GM23338 (cell line): ENCODE results near the gene KIF27. TPM values are rescaled to one million over a fixed set of nuclear protein-coding genes. Genes with fewer than 3 reads are reported as not detected.

Experiments
- ATAC-seq: fragments of 200-7000 bp; cut with Tn5 transposase; 3 replicates; pipeline ENCODE4 v1.9.1; 2020
- DNase-seq: peaks from one replicate; pipeline ENCODE4 v3.0.0-alpha.2; 2015; ENCODE audit warnings: low spot score
- H2AFZ ChIP-seq: fragments of 200-600 bp; sonication (generic); 2 replicates; pipeline ENCODE4 v1.8.0; 2016; ENCODE audit warnings: antibody characterized with exemption, mild to moderate bottlenecking, moderate library complexity
- H3F3A ChIP-seq: fragments of 200-600 bp; sonication (generic); replicated peaks from 2 replicates; pipeline ENCODE4 v1.8.0; 2017; ENCODE audit warnings: antibody characterized with exemption, mixed run types, low read depth
- H3K27ac ChIP-seq: fragments of 200-600 bp; sonication (generic); 2 replicates; pipeline ENCODE4 v1.6.1; 2016; ENCODE audit warnings: low read depth
- H3K27me3 ChIP-seq: fragments of 200-600 bp; sonication (generic); 2 replicates; pipeline ENCODE4 v1.8.0; 2016; ENCODE audit warnings: mild to moderate bottlenecking, mixed run types, moderate library complexity; ENCODE audit not compliant: insufficient read depth
- H3K36me3 ChIP-seq: fragments of 200-600 bp; sonication (generic); 2 replicates; pipeline ENCODE4 v1.8.0; 2016; ENCODE audit warnings: mild to moderate bottlenecking; ENCODE audit not compliant: insufficient read depth
- H3K4me1 ChIP-seq: fragments of 200-600 bp; sonication (generic); 2 replicates; pipeline ENCODE4 v1.8.0; 2016; ENCODE audit warnings: mild to moderate bottlenecking, moderate library complexity; ENCODE audit not compliant: insufficient read depth
- H3K4me2 ChIP-seq: fragments of 200-600 bp; sonication (generic); 2 replicates; pipeline ENCODE4 v1.7.1; 2017; ENCODE audit warnings: mixed run types
- H3K4me3 ChIP-seq: fragments of 200-600 bp; sonication (generic); 2 replicates; pipeline ENCODE4 v1.6.1; 2016; ENCODE audit warnings: mixed run types
- H3K79me2 ChIP-seq: fragments of 200-600 bp; sonication (generic); replicated peaks from 2 replicates; pipeline ENCODE4 v1.8.0; 2017; ENCODE audit warnings: mild to moderate bottlenecking; ENCODE audit not compliant: insufficient read depth
- H3K9me2 ChIP-seq: fragments of 200-600 bp; sonication (generic); 2 replicates; pipeline ENCODE4 v1.8.0; 2017; ENCODE audit not compliant: insufficient read depth
- H4K20me1 ChIP-seq: fragments of 200-600 bp; sonication (generic); replicated peaks from 2 replicates; pipeline ENCODE4 v1.8.0; 2017; ENCODE audit warnings: mild to moderate bottlenecking; ENCODE audit not compliant: insufficient read depth
- H3K27ac Mint-ChIP-seq: 2 replicates; pipeline ENCODE4 v1.8.0; 2020; ENCODE audit warnings: inconsistent platforms, mild to moderate bottlenecking, moderate library complexity, mixed read lengths
- H3K27me3 Mint-ChIP-seq: 3 replicates; pipeline ENCODE4 v1.8.0; 2022; ENCODE audit warnings: low read depth, mild to moderate bottlenecking, moderate library complexity, mixed read lengths, inconsistent platforms; ENCODE audit not compliant: insufficient read depth, poor library complexity
- H3K36me3 Mint-ChIP-seq: 3 replicates; pipeline ENCODE4 v1.8.0; 2021; ENCODE audit warnings: low read depth, mild to moderate bottlenecking, inconsistent platforms, moderate library complexity, mixed read lengths
- H3K4me1 Mint-ChIP-seq: 3 replicates; pipeline ENCODE4 v1.8.0; 2020; ENCODE audit warnings: mild to moderate bottlenecking, inconsistent platforms, mixed read lengths
- H3K4me3 Mint-ChIP-seq: 3 replicates; pipeline ENCODE4 v1.8.0; 2021; ENCODE audit warnings: moderate library complexity, mild to moderate bottlenecking, inconsistent platforms, mixed read lengths
- H3K9me3 Mint-ChIP-seq: 3 replicates; pipeline ENCODE4 v1.8.0; 2020; ENCODE audit warnings: moderate library complexity, mild to moderate bottlenecking, inconsistent platforms, mixed read lengths
- ETS1 ChIP-seq: IDR thresholded peaks from 2 replicates; pipeline ENCODE4 v1.6.1; 2016; ENCODE audit warnings: antibody characterized with exemption
- EZH2 ChIP-seq: fragments of 200-600 bp; sonication (generic); IDR thresholded peaks from one replicate; pipeline ENCODE4 v1.8.0; 2017; ENCODE audit warnings: antibody characterized with exemption, mild to moderate bottlenecking, low read depth; ENCODE audit not compliant: unreplicated experiment
- EZH2phosphoT487 ChIP-seq: fragments of 200-600 bp; sonication (generic); IDR thresholded peaks from one replicate; pipeline ENCODE4 v1.8.1; 2018; ENCODE audit warnings: antibody characterized with exemption; ENCODE audit not compliant: unreplicated experiment
- JUNB ChIP-seq: IDR thresholded peaks from one replicate; pipeline ENCODE4 v1.6.1; 2016; ENCODE audit warnings: antibody characterized with exemption; ENCODE audit not compliant: unreplicated experiment
- POLR2AphosphoS5 ChIP-seq: IDR thresholded peaks from 2 replicates; pipeline ENCODE4 v1.6.1; 2016; ENCODE audit warnings: antibody characterized with exemption, low read depth
- STAT1 ChIP-seq: IDR thresholded peaks from one replicate; pipeline ENCODE4 v1.6.1; 2016; ENCODE audit warnings: antibody characterized with exemption; ENCODE audit not compliant: unreplicated experiment
- ZNF331 ChIP-seq: fragments of 250-450 bp; sonication (Bioruptor Pico); IDR thresholded peaks from 2 replicates; pipeline ENCODE4 v1.5.0; 2020; ENCODE audit warnings: low read depth, mild to moderate bottlenecking, moderate library complexity
- polyA plus RNA-seq: library from polyadenylated mRNA; unstranded; fragments of >200 nt; fragmentation: Nextera tagmentation; extraction: Ambion mirVana; gene quantifications from 2 replicates; pipeline ENCODE4 v1.2.1, GENCODE V29; 2016
- total RNA-seq: library from RNA; depleted of rRNA; stranded (reverse); fragments of >200 nt; shearing (Covaris generic); gene quantifications from 2 replicates; pipeline ENCODE4 v1.2.3, GENCODE V29; 2014
- TF ChIP-seq, protein P1 (sequence below): IDR thresholded peaks from one replicate; pipeline ENCODE4 v1.6.1; 2018; ENCODE audit warnings: antibody characterized with exemption; ENCODE audit not compliant: unreplicated experiment
- TF ChIP-seq, protein P2 (sequence below): fragments of 250-450 bp; sonication (Bioruptor Pico); IDR thresholded peaks from 2 replicates; pipeline ENCODE4 v1.5.0; 2020; ENCODE audit warnings: mild to moderate bottlenecking, moderate library complexity

Gene KIF27
- total and polyA plus RNA-seq, 2 experiments from 2014 or later, result 3.3 to 8.2 TPM

- TF ChIP-seq ETS1 (no peak), STAT1 (no peak), POLR2AphosphoS5 (no peak), EZH2 (no peak), JUNB (no peak), EZH2phosphoT487 (no peak), ZNF331 (CRISPR knock-in tag) (no peak)
- TF ChIP-seq, protein P1, sequence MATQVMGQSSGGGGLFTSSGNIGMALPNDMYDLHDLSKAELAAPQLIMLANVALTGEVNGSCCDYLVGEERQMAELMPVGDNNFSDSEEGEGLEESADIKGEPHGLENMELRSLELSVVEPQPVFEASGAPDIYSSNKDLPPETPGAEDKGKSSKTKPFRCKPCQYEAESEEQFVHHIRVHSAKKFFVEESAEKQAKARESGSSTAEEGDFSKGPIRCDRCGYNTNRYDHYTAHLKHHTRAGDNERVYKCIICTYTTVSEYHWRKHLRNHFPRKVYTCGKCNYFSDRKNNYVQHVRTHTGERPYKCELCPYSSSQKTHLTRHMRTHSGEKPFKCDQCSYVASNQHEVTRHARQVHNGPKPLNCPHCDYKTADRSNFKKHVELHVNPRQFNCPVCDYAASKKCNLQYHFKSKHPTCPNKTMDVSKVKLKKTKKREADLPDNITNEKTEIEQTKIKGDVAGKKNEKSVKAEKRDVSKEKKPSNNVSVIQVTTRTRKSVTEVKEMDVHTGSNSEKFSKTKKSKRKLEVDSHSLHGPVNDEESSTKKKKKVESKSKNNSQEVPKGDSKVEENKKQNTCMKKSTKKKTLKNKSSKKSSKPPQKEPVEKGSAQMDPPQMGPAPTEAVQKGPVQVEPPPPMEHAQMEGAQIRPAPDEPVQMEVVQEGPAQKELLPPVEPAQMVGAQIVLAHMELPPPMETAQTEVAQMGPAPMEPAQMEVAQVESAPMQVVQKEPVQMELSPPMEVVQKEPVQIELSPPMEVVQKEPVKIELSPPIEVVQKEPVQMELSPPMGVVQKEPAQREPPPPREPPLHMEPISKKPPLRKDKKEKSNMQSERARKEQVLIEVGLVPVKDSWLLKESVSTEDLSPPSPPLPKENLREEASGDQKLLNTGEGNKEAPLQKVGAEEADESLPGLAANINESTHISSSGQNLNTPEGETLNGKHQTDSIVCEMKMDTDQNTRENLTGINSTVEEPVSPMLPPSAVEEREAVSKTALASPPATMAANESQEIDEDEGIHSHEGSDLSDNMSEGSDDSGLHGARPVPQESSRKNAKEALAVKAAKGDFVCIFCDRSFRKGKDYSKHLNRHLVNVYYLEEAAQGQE, result no peak
Observed at GRCh38 chr9:83960991-83961390, 39.8 kb upstream of the KIF27 start (continued).

GRCh38 chr9:83959061-83959460 is 37.8 kb upstream of the KIF27 start:
- Mint-ChIP-seq H3K4me3 (no peak overlapping the region), H3K36me3 (peaks cover 7% of the 10 kb centered on the region; the same call in 1 of the 3 replicates), H3K27ac (no peak overlapping the region), H3K4me1 (peaks cover 8% of the 10 kb centered on the region; the same call in 2 of the 3 replicates), H3K27me3 (peaks cover 11% of the 10 kb centered on the region), H3K9me3 (no peaks in the 10 kb centered on the region)
- Histone ChIP-seq H3F3A (no peaks in the 10 kb centered on the region), H3K4me2 (no peak overlapping the region), H3K4me1 (no peaks in the 10 kb centered on the region; the same call in 1 of the 2 replicates), H3K4me3 (no peak overlapping the region), H3K79me2 (no peaks in the 10 kb centered on the region), H3K27ac (no peak overlapping the region), H3K27me3 (no peaks in the 10 kb centered on the region), H2AFZ (no peak overlapping the region; the same call in 1 of the 2 replicates), H4K20me1 (no peaks in the 10 kb centered on the region), H3K36me3 (no peaks in the 10 kb centered on the region), H3K9me2 (no peaks in the 10 kb centered on the region)
- peak; percentile 34 for DNase-seq
- no peak for ATAC-seq
- TF ChIP-seq, protein P2, sequence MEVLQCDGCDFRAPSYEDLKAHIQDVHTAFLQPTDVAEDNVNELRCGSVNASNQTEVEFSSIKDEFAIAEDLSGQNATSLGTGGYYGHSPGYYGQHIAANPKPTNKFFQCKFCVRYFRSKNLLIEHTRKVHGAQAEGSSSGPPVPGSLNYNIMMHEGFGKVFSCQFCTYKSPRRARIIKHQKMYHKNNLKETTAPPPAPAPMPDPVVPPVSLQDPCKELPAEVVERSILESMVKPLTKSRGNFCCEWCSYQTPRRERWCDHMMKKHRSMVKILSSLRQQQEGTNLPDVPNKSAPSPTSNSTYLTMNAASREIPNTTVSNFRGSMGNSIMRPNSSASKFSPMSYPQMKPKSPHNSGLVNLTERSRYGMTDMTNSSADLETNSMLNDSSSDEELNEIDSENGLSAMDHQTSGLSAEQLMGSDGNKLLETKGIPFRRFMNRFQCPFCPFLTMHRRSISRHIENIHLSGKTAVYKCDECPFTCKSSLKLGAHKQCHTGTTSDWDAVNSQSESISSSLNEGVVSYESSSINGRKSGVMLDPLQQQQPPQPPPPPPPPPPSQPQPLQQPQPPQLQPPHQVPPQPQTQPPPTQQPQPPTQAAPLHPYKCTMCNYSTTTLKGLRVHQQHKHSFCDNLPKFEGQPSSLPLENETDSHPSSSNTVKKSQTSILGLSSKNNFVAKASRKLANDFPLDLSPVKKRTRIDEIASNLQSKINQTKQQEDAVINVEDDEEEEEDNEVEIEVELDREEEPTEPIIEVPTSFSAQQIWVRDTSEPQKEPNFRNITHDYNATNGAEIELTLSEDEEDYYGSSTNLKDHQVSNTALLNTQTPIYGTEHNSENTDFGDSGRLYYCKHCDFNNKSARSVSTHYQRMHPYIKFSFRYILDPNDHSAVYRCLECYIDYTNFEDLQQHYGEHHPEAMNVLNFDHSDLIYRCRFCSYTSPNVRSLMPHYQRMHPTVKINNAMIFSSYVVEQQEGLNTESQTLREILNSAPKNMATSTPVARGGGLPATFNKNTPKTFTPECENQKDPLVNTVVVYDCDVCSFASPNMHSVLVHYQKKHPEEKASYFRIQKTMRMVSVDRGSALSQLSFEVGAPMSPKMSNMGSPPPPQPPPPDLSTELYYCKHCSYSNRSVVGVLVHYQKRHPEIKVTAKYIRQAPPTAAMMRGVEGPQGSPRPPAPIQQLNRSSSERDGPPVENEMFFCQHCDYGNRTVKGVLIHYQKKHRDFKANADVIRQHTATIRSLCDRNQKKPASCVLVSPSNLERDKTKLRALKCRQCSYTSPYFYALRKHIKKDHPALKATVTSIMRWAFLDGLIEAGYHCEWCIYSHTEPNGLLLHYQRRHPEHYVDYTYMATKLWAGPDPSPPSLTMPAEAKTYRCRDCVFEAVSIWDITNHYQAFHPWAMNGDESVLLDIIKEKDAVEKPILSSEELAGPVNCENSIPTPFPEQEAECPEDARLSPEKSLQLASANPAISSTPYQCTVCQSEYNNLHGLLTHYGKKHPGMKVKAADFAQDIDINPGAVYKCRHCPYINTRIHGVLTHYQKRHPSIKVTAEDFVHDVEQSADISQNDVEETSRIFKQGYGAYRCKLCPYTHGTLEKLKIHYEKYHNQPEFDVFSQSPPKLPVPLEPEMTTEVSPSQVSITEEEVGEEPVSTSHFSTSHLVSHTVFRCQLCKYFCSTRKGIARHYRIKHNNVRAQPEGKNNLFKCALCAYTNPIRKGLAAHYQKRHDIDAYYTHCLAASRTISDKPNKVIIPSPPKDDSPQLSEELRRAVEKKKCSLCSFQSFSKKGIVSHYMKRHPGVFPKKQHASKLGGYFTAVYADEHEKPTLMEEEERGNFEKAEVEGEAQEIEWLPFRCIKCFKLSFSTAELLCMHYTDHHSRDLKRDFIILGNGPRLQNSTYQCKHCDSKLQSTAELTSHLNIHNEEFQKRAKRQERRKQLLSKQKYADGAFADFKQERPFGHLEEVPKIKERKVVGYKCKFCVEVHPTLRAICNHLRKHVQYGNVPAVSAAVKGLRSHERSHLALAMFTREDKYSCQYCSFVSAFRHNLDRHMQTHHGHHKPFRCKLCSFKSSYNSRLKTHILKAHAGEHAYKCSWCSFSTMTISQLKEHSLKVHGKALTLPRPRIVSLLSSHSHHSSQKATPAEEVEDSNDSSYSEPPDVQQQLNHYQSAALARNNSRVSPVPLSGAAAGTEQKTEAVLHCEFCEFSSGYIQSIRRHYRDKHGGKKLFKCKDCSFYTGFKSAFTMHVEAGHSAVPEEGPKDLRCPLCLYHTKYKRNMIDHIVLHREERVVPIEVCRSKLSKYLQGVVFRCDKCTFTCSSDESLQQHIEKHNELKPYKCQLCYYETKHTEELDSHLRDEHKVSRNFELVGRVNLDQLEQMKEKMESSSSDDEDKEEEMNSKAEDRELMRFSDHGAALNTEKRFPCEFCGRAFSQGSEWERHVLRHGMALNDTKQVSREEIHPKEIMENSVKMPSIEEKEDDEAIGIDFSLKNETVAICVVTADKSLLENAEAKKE (CRISPR knock-in tag), result no peak
- TF ChIP-seq JUNB (no peak), STAT1 (no peak), EZH2 (no peak), POLR2AphosphoS5 (no peak)
- TF ChIP-seq, protein P1, result no peak
